Activated CD4-positive, CD25-positive, alpha-beta regulatory T cell treated with anti-CD3 and anti-CD28 coated beads, Interleukin-2, amount 50 U/mL, for 16 hours (primary cell): ENCODE measurements around the gene MYO3B.

ENCODE experiments used
- DNase-seq: peaks from one replicate; pipeline ENCODE4 v3.0.0-alpha.2; 2020; ENCODE audit warnings: low read depth, low spot score

Gene MYO3B

DNA sequence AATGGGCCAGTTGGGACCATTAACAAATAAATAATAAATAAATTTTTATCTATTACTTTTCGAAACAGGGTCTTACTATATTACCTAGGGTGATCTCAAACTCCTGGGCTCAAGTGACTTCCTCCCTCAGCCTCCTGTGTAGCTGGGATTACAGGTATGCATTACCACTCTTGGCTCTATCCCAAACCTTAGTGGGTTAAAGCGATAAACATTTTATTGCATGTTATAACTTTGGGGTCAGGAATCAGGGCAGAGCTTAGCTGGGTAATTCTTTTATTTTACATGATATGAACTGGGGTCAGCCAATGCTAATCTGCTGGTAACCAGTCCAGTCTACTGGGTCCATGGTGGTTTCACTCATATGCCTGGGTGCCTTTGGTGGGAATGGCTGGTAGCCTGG, 127.8 kb downstream of the MYO3B start:
- no peak for DNase-seq

DNA sequence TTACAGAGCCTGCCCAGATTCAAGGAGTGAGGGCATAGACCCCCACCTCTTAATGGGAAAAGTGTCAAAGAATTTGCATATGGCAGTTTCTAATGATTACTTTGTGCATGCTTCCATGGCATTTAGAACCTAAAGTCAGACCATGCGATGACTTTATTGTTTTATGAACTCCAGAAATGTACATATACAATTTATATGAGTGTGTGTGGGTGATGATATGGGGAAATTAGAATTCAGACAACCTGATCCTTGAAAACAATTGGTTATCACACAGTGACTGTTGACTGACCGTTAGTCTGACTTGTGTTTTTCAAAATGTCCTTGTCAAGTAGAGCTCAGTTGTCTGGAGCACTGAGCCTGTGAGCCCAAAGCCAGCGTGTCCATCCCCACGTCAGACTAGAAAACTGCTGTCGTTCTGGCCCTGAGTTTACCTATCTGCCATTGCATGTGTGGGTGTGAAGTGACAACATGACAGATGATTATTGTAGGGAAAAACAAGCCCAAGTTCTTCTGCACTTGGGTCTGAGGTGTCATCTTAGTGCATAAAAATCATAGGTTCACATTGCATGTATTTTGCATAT, 128.4 kb downstream of the MYO3B start:
- no peak for DNase-seq

DNA sequence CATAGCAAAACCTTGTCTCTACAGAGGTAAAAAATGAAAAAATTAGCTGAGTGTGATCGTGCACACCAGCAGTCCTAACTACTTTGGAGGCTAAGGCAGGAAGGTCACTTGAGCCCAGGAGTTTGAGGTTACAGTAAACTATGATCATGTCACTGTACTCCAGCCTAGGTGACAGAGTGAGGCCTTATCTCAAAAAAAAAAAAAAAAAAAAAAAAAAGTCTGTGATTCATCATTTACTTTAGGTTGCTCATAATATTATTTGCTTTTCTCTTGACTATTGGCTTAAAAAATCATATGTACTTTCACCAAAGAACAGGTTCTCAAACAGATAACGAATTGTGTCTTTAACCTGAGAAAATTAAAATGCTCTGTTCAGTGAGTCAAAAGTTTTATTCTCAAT, 129.1 kb downstream of the MYO3B start:
- DNase-seq: no peak

DNA sequence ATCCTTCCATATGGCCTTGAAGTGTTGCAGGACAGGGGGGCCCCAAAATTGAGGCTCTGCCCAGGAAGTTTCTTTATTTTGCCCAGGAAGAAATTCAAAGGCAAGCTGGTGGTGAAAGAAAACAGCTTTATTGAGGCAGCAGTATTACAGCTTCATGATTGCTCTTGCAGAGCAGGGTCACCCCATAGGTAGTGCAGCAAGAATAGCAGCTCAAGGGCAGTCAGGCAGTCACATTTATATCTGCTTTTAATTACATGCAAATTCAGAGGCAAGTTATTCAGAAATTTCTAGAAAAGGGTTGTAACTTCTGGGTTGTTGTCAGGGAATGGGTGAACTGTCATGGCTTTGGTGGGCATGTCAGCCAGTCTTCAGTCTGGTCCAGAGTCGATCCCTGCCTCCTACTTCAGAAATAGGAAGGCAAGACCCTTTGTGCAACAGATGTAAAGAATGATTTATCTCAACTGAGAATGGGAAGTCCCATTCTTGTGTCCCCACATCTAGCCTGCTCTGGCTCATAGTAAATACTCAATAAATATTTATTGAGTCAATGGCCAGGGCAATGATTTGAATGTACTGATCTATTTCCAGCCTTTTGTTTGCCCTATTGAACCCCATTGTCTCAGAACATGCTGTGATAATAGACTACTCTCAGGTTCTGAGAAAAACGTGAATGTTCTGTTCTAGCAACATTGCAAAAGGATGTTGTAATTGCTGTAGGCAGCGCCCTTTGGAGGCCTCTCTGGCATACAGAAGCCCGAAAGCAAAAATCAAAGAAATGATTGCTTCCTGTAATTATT, 129.8 kb downstream of the MYO3B start:
- no peak for DNase-seq

DNA sequence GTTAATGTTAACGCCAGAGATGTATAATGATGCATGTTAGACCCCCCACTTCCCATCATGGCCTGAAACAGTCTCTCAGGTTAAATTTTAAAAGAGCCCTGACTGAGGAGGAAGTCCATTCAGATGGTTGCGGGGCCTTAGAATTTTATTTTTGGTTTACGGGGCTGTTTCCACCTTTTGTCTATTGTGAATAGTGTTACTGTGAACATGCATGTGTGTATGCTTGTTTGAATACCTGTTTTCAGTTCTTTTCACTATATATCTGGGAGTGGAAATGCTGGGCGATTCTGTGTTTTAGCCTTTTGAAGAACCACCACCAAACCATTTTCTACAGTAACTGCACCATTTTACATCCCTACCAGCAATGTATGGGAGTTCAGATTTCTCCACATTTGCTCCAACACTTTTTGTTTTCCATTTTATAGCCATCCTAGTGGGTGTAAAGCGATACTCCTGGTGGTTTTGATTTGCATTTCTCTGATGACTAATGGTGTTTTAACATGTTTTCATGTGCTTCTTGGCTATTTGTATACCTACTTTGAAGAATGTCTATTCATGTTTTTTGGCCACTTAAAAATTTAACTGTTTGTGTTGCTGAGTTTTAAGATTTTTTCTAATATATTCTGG, 133.0 kb downstream of the MYO3B start:
- DNase-seq: no peak

DNA sequence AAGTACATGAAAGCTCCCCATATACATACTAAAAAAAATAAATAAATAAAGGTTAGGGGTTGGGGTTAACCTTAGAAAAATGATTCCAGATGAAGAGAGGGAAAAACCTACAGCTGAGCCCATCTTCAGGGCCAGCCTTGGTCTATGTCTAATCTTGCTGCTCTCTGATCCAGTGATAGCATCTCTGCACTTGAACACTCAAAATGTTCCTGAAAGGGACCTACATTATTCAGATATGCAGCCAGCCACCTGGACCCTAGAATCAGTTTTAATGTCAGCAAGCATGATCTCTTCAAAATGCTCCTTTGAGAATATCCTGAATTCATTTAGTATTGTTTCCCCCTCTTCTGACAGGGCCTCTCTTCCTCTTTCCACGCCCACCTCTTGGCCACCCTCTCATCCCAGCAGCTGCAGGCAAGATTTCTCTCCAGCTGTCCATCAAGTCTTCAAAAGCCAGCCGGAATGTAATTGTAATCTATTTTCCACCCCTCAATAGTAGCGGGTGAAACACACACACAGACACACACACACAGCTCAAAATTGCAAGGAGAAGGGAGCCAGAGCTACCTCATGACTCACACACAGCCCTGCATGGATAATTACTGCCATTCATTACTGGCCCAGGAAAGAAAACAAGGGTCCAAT, 135.5 kb downstream of the MYO3B start:
- DNase-seq: no peak

DNA sequence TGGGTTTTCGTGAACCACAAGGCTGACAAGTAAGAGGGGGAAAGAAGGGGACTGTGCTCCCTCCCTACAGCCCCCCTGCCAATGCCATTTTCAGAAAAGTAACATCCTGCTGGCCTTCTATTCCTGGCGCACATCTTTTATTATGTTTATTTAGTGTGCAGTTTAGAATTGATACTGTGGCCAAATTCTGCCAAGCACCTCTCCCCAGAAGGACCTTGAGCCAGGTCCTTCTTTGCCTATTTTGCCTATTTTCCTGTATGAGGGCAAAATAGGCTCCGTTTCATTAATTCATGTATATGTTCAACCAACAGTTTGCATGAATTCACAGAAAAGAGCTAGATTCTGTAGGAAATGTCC, 136.0 kb downstream of the MYO3B start:
- DNase-seq: no peak

DNA sequence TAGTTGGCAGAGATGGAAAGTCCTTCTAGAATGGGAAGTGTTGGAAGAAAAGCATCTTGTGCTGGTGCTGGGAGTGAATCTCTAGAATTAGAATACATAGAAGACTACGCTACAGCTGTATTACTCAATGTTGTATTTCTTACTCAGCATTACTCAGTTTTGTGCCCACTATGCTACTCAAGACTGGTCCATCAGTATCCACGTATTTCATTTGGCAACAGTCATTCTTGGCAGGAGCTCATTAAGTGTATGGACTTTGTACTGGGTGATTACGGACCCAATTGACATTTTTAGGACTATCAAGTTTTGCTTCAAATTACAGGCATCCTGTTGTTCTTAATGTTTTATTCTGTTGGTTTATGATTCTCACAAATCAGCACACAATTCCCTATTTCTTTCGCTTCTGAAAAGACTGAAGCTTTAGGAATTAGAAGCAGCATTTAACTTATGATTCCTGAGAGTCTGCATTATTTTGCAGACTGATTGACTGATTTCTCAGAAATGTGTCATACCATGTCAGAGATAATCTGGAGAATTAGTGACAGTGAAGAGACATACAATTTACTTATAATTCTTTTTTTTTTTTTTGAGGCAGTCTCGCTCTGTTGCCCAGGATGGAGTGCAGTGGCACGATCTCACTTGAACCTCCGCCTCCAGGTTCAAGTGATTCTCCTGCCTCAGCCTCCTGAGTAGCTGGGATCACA, 136.9 kb downstream of the MYO3B start:
- no peak for DNase-seq

DNA sequence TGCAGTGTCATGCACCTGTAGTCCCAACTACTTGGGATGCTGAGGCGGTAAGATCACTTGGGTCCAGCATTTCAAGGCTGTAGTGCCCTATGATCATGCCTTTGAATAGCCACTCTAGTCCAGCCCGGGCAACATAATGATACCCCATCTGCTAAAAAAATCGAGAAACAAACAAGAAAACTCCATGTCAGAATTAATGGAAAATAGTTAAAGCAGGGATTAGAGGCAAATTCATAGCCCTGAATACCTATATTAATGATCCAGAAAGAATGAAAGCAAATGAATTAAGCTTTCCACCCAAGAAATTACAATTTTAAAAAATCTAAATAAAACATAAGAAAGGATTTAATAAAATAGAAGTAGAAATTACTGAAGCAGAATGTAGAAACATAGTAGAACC, 143.0 kb downstream of the MYO3B start:
- DNase-seq: no peak

DNA sequence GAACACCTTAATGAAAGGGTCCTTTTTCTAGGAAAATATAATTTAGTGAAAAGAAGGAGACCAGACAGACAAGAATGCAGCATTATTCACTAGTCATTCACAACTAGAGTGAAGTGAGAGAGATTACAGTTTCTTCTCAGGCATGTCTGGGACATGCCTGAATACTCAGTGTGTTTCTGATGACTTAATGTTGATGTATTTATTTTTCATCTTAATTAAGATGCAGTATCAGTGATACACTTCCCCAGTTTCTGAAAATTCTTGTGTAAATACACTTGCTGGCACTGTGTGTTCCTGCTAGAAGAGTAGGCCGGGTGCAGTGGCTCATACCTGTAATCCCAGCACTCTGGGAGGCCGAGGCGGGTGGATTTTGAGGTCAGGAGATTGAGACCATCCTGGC, 143.6 kb downstream of the MYO3B start:
- DNase-seq: no peak

DNA sequence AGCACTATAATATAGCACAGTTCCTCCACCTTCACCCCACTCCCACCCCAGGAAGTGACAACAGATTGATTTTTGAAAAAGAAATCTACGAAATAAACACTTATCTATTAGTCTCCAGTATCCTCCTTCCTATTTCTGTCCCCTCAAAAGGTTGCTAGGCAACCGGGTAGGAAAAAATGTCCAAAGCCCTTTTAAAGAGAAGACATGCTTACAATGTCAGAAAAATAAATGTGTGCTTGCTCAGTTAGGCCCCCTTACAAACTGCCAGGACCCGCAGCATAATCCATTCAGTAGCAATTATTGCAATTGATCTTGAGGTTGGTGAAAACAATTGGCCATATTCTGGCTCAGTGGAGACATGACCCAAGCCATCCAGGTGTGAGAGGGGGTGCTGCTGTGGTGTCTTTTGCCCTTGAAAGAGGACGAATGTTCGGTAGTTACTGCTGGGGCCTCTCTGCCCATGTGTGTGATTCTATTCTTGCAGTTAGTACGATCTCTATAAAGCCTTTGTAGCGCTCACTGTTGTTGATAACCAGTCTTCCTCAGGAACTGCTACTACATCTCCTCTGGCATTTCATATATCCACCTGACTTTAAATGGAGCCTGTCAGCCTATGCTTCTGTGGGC, 144.3 kb downstream of the MYO3B start:
- no peak for DNase-seq

DNA sequence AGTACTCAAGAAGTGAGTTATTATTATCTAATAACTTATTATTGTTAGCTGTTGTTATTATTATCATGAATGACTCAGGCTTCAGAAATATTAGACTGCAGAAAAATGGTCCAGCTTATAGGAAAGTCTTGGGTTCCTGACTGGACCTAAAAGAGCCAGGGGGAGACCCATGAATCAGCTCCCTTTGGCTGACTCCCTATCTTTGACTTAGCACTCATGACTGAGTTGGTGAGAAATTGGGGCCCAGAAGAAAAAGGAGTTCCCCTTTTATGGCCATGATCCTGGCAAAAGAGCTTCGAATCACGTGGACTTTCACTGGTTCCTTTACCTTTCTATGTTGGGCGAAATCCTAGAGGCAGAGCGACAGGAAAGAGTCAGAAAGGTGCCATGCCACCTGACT, 145.8 kb downstream of the MYO3B start:
- no peak for DNase-seq

DNA sequence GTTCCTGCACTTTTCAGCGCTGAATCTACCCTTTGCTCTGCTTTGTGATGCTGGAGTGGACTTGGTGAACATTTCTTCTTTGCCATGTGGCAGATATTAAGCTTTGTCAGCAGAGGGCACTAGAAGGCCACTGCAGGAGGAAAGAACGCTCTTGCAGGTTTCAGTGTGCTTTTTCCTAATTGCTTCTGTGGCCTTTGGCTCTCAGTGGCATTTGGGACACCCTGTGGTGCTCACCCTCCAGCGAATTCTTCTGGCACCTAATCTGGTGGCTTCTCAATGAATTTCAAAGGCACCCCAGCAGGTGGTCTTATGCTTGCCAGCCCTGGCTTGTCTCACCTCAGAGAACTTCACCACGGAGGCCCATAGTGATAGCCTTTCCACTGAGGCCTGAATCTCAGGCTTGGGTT, 146.7 kb downstream of the MYO3B start:
- no peak for DNase-seq

DNA sequence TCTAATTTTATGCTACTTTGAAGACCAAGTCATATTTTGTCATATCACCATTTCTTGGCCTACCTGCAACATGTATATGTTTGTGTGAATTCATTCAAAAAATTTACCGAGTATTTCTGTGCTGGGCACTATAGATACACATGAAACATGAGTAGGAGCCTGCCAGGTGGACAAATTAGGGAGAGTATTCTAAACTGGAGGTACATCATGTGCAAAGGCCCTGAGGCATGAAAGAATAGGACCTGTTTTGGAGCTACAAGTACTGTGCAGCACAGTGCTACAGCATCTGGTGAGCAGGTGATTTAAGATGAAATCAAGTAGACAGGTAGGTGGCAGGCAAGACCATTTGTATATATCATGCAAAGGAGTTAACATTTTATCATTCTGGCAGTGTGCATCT, 152.9 kb downstream of the MYO3B start:
- no peak for DNase-seq

DNA sequence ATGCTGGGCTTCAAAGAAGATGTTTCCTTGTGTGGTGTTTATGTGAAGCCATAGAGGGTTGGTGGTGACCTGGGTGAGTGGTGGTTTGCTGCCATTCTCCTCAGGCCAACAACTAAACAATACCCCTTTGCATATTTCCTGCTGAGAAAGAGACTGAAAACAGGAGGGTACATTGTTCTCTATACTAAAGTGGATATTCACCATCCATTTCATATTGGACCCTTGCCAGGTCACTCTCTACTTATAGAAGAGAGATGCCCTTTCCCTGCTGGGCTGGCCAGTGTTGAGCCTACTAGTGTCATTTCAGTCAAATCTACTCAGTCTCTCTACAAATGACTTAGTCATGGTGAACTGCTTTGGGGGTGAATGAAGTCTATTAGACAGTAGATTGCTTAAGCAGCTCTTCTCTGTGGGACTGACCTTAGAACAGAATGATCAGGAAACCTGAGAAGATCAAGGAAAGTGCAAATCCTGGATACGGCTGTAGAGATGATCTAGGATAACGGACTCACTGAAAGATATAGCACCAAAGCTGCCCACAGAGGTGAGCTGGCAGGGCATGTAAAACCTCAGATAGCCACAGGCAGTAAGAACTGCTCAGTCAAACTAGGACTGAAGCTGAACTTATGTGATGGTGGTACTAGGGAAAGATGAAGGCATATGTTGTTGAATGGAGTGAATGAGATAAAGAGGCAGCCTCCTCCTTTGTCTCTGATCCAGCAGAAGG, 154.9 kb downstream of the MYO3B start:
- no peak for DNase-seq

DNA sequence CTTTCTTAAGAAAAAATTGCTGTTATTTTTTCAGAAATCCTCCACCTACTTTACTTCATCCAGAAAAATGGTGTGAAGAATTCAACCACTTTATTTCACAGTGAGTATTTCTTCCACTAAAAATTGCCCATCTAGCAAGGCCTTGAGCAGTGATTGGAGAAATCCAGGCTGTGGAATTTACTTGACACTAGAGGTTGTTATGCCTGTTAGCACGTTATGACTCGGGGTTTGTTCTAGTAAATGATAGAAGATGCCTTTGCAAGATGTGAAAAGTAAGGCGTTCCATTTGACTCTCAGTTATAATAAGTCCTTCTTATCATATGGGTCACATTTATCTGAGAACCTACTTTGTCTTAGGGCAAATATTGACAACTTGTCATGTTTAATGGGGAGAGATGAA, 157.4 kb downstream of the MYO3B start:
- no peak for DNase-seq

DNA sequence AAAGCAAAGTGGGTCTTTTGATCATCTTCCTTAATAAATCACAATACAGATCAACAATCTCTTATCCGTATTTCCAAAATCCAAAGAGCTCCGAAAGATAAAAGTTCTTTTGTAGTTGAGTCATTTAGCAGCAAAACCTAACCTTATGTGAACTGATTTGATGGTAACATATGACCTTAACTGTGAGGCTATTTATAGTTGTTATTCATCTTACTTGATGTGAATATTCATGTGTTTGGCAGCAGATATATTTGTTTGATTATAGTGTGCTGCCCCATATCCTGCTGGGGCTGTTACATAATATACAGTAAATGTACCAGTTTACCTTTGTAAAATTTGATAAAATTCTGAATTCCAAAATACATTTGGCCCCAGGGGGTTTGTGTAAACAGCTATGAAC, 158.5 kb downstream of the MYO3B start:
- no peak for DNase-seq

DNA sequence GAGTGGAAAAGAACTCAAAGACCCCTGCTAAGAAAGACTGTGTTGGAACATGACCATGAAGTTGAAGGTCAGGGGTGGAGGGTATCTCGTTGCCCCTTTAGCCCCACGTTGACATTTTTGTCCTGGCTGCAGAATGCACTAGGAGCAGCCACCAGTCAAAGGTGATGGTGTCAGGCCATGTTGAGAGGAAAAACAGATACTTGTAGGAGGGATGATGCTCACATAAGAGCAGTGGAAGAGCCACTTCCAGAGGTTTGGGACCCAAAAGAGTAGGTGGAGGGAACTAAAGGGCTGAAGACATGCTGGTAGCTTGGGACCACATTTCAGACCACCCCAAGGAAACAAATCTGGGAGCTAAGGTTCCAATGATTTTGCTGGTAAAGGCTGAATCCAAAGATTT, 159.0 kb downstream of the MYO3B start:
- no peak for DNase-seq

DNA sequence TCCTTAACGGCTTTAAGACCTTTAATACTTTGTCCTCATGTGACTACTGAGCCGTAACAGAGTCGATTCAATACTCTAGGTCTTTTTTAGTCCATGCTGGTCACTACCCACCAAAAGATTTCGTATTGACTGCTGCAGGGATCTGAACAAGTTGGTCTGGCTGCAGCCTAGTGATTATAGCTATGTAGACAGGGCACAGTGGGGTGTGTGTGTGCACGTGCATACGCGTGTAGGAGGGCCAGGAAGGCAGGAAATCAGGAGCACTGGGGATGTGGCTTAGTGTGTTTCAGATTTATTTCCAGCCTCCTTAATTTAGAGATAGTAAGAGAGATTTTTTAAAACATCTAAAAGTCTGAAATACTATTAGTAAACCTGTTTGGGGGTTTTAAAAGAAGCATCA, 161.4 kb downstream of the MYO3B start:
- no peak for DNase-seq

DNA sequence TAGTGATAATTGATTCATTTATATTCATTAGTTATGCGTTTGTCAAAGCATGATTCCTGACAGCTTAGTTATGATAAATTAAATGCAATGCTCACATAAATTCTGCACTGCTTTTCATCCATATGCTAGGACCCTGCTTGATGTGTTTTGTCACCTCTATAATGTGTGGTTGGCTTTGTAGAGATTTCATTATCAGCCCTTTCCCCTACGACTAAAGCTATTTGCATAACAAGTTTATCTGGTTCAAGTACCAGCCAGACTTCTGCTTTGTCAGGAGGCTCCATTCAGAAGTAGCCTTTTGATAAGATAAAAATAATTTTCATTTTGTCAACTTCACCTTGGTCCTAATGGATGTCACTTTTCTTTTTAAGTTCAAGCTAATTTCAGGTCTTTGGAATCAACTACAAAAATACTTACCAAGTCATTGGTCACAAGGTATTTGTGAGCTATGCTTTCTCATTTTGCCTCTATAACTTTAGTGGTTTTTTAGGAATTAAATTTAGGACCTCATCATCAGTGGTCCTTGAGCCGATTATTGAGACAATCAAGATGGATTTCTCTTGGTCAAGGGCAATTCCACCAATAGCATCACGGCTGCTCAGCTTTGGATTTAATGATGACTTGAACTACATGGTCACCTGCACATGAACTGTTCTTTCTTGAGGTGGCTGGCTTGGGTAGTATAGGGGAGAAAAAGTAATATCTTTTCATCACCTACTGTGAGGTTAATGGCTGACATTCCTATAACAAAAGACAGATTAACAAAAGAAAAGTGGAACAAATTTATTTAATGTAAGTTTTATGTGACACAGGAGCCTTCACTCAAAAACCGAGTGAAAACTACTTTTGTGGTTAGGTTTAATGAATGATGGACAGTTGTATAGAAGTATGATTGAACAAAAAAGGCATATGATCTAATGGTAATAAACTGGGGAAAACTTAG, 162.1 kb downstream of the MYO3B start:
- no peak for DNase-seq
